Lower lobe of right lung (tissue), 2 donors: ENCODE measurements around the gene TMEM123. TPM values are rescaled to one million over a fixed set of nuclear protein-coding genes. Genes with fewer than 3 reads are reported as not detected.

Experiments used
- ATAC-seq, 2 donors: fragments of 200-7000 bp; cut with Tn5 transposase; one replicate each; pipeline ENCODE4 v1.9.1; 2020 to 2022; ENCODE audit warnings: mild to moderate bottlenecking in 2 of 2, moderate library complexity in 2 of 2
- DNase-seq: peaks from one replicate; pipeline ENCODE4 v3.0.0-alpha.2; 2020
- H3K27ac ChIP-seq: fragments of 200-600 bp; one replicate; pipeline ENCODE4 v1.8.0; 2022
- H3K27me3 ChIP-seq: fragments of 200-600 bp; one replicate; pipeline ENCODE4 v1.8.0; 2022; ENCODE audit warnings: low read depth
- H3K36me3 ChIP-seq: fragments of 200-600 bp; one replicate; pipeline ENCODE4 v1.8.0; 2022; ENCODE audit warnings: mild to moderate bottlenecking
- H3K4me1 ChIP-seq: fragments of 200-600 bp; one replicate; pipeline ENCODE4 v1.8.0; 2022
- H3K4me3 ChIP-seq: fragments of 200-600 bp; one replicate; pipeline ENCODE4 v1.8.0; 2022; ENCODE audit warnings: mild to moderate bottlenecking
- H3K9me3 ChIP-seq: fragments of 200-600 bp; one replicate; pipeline ENCODE4 v1.8.0; 2022
- CTCF ChIP-seq: fragments of 200-600 bp; IDR thresholded peaks from one replicate; pipeline ENCODE4 v1.8.0; 2022; ENCODE audit warnings: antibody characterized with exemption, mild to moderate bottlenecking
- intact Hi-C: fragments of 100-400 bp; cut with DNase I; formaldehyde crosslinking; loops from one replicate; pipeline ENCODE4 v1.11.0; 2022
- total RNA-seq: library from RNA; stranded (reverse); fragmentation: NEBNext Ultra II Directional; extraction: Animal tissue kit (Norgen Biotek cat#: 25700); gene quantifications from one replicate; pipeline ENCODE4 v1.2.1, GENCODE V29; 2021
- donor health status: DM: no; HTN: yes; CAD: no; lungs with severe emphysema.

Gene TMEM123
- total RNA-seq, 1 donor from 2014 or later: 199 TPM

- intact Hi-C loops: no loop called here
- TF ChIP-seq CTCF: no peak
- DNase-seq (no peak), ATAC-seq (no peak)
- Histone ChIP-seq H3K36me3 (no peaks in the 10 kb centered on the region), H3K9me3 (no peaks in the 10 kb centered on the region), H3K27ac (no peak overlapping the region), H3K4me1 (peaks cover 11% of the 10 kb centered on the region), H3K27me3 (no peaks in the 10 kb centered on the region), H3K4me3 (no peak overlapping the region)
Measured at GRCh38 chr11:102427068-102427467, 25.5 kb downstream of the TMEM123 start.

GRCh38 chr11:102426570-102426969 lies 26.0 kb downstream of the TMEM123 start:
- Histone ChIP-seq H3K27me3 (no peaks in the 10 kb centered on the region), H3K9me3 (no peaks in the 10 kb centered on the region), H3K27ac (no peak overlapping the region), H3K4me3 (no peak overlapping the region), H3K36me3 (no peaks in the 10 kb centered on the region), H3K4me1 (peaks cover 11% of the 10 kb centered on the region)
- no peak for ATAC-seq
- intact Hi-C loops: no loop called here
- no peak for TF ChIP-seq CTCF
- no peak for DNase-seq

GRCh38 chr11:102426000-102426399 lies 26.6 kb downstream of the TMEM123 start:
- Histone ChIP-seq H3K4me1 (peaks cover 11% of the 10 kb centered on the region), H3K36me3 (no peaks in the 10 kb centered on the region), H3K27ac (no peak overlapping the region), H3K27me3 (no peaks in the 10 kb centered on the region), H3K9me3 (no peaks in the 10 kb centered on the region), H3K4me3 (no peak overlapping the region)
- ATAC-seq (no peak), DNase-seq (no peak)
- intact Hi-C loops: no loop called here
- no peak for TF ChIP-seq CTCF

- Histone ChIP-seq H3K27me3 (no peaks in the 10 kb centered on the region), H3K9me3 (no peaks in the 10 kb centered on the region), H3K36me3 (no peaks in the 10 kb centered on the region), H3K4me3 (no peak overlapping the region), H3K27ac (no peak overlapping the region), H3K4me1 (no peaks in the 10 kb centered on the region)
- TF ChIP-seq CTCF: no peak
- ATAC-seq (no peak), DNase-seq (no peak)
- intact Hi-C loops: no loop called here
Measured at GRCh38 chr11:102423936-102424335, 28.6 kb downstream of the TMEM123 start.

- DNase-seq: no peak
- ATAC-seq: no peak
- no peaks in the 10 kb centered on the region for H3K36me3 ChIP-seq
- H3K4me3 ChIP-seq: no peak overlapping the region
- H3K27ac ChIP-seq: no peak overlapping the region
- H3K4me1 ChIP-seq: no peaks in the 10 kb centered on the region
- no peak for TF ChIP-seq CTCF
- no peaks in the 10 kb centered on the region for H3K9me3 ChIP-seq
- H3K27me3 ChIP-seq: no peaks in the 10 kb centered on the region
- intact Hi-C loops: no loop called here
Measured at GRCh38 chr11:102422817-102423712, 29.5 kb downstream of the TMEM123 start.
